ENCODE measurements around the gene CCDC57.

DNA sequence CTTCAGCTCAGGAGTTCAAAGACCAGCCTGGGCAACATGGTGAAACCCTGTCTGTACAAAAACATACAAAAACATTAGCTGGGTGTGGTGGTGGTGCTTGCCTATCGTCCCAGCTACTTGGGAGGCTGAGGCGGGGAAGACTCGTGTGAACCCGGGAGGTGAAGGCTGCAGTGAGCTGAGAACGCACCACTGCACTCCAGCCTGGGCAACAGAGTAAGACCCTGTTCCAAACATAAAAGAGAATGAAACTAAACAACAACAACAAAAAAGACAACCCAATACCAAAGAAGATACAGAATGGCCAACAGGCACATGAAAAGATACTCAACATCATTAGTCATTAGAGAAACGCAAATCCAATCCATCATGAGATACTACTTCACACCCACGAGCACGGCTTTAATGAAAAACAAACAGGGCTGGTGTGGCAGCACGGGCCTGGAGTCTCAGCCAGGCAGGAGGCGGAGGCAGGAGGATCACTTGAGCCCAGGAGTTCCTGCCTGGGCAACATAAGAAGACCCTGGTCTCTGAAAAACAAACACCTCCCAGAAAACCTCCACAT is 8.8 kb upstream of the CCDC57 start:
- TF ChIP-seq, protein P1, sequence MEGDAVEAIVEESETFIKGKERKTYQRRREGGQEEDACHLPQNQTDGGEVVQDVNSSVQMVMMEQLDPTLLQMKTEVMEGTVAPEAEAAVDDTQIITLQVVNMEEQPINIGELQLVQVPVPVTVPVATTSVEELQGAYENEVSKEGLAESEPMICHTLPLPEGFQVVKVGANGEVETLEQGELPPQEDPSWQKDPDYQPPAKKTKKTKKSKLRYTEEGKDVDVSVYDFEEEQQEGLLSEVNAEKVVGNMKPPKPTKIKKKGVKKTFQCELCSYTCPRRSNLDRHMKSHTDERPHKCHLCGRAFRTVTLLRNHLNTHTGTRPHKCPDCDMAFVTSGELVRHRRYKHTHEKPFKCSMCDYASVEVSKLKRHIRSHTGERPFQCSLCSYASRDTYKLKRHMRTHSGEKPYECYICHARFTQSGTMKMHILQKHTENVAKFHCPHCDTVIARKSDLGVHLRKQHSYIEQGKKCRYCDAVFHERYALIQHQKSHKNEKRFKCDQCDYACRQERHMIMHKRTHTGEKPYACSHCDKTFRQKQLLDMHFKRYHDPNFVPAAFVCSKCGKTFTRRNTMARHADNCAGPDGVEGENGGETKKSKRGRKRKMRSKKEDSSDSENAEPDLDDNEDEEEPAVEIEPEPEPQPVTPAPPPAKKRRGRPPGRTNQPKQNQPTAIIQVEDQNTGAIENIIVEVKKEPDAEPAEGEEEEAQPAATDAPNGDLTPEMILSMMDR (IDR thresholded peaks at IDR 0.05; ENCODE audit: low read depth, low read length, poor library complexity, severe bottlenecking), result no peak
- TF ChIP-seq EZH2phosphoT487 (IDR thresholded peaks at IDR 0.05; ENCODE audit: borderline replicate concordance, low read length), result no peak
